HFFc6 (cell line): Measurements from ENCODE around the gene ZNF512B. TPM values are rescaled to one million over a fixed set of nuclear protein-coding genes. Genes with fewer than 3 reads are reported as not detected.

Source experiments
- DNase-seq: peaks from one replicate; pipeline ENCODE4 v3.0.0-alpha.2; 2018
- H3K27ac Mint-ChIP-seq: 2 replicates; pipeline ENCODE4 v1.8.0; 2020; ENCODE audit warnings: mild to moderate bottlenecking, mixed read lengths
- H3K27me3 Mint-ChIP-seq: 2 replicates; pipeline ENCODE4 v1.8.0; 2021; ENCODE audit warnings: mild to moderate bottlenecking, moderate library complexity, mixed read lengths; ENCODE audit not compliant: insufficient read depth
- H3K36me3 Mint-ChIP-seq: 2 replicates; pipeline ENCODE4 v1.8.0; 2021; ENCODE audit warnings: low read depth, mixed read lengths
- H3K4me1 Mint-ChIP-seq: 2 replicates; pipeline ENCODE4 v1.8.0; 2020; ENCODE audit warnings: low read depth, mixed read lengths
- H3K4me3 Mint-ChIP-seq: 2 replicates; pipeline ENCODE4 v1.8.0; 2020; ENCODE audit warnings: mild to moderate bottlenecking, moderate library complexity, mixed read lengths
- H3K9me3 Mint-ChIP-seq: 2 replicates; pipeline ENCODE4 v1.8.0; 2020; ENCODE audit warnings: mild to moderate bottlenecking, mixed read lengths
- CTCF ChIP-seq: fragments of 200-600 bp; sonication (generic); IDR thresholded peaks from 2 replicates; pipeline ENCODE4 v1.5.0; 2021; ENCODE audit warnings: antibody characterized with exemption, mild to moderate bottlenecking
- total RNA-seq, 6 experiments: library from RNA; stranded (reverse); fragmentation: NEBNext Ultra II Directional; extraction: Animal tissue kit (Norgen Biotek cat#: 25700); gene quantifications; 2 replicates in 1 of 6; 3 replicates in 5 of 6; pipeline ENCODE4 v1.2.3, GENCODE V29; 2021

The ZNF512B gene
- total RNA-seq, 6 experiments from 2014 or later, result 20.7 to 26.1 (median 21.4) TPM

GRCh38 chr20:63940472-63941266 lies 29.1 kb downstream of the ZNF512B start:
- Mint-ChIP-seq H3K4me1 (no peaks in the 10 kb centered on the region), H3K27ac (no peak overlapping the region), H3K9me3 (no peaks in the 10 kb centered on the region), H3K27me3 (peaks cover 4% of the 10 kb centered on the region), H3K4me3 (no peak overlapping the region), H3K36me3 (peaks cover 15% of the 10 kb centered on the region)
- DNase-seq, result no peak
- TF ChIP-seq CTCF, result no peak

GRCh38 chr20:63940071-63940471 lies 29.7 kb downstream of the ZNF512B start:
- H3K4me1 Mint-ChIP-seq, result no peaks in the 10 kb centered on the region
- H3K27ac Mint-ChIP-seq, result no peak overlapping the region
- DNase-seq, result no peak
- no peak for TF ChIP-seq CTCF
- peaks cover 4% of the 10 kb centered on the region for H3K27me3 Mint-ChIP-seq
- H3K36me3 Mint-ChIP-seq, result peaks cover 17% of the 10 kb centered on the region
- no peaks in the 10 kb centered on the region for H3K9me3 Mint-ChIP-seq
- no peak overlapping the region for H3K4me3 Mint-ChIP-seq

DNA sequence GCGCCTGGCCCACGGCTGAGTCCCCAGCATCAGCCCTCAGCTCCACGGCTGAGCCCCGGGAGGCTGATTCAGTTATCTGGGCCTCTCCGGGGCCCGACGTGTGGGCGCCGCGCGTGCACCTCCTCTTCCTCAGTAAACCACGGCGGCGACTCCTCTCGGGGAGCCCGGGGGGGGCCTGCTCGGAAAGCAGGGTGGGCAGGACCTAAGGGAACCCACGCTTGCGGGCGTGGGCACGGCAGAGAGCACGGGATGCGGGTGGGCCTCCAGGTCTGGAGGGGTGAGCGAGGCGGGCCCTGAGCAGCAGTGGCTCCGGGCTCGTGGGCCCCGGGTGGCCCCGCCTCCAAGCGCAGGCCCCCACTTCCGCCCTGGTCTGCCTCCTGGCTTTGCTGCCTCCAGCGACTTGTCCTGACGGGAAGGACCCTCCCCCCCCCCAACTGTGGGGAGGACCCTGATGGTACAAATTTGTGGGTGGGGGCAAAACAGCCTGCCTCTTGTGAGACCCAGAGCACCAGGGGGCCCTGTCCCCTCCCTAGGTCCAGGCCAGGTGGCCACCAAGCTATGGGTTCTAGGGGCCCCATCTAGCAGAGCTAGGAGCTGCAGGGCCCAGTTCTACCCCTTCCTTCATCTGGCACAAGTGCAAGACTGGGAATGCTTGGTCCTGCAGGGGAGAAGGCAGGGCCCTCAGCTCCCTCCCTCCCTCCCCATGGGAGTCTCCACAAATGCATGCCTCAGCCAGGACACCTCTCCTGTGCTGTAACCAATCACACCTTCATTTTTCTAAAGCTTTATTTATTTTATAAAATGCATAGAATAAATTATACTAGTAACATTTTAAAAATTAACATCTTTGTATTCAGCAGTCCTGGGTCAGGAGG lies 30.4 kb downstream of the ZNF512B start:
- H3K9me3 Mint-ChIP-seq, result no peaks in the 10 kb centered on the region
- H3K36me3 Mint-ChIP-seq, result peaks cover 24% of the 10 kb centered on the region
- no peaks in the 10 kb centered on the region for H3K4me1 Mint-ChIP-seq
- H3K27me3 Mint-ChIP-seq, result peaks cover 4% of the 10 kb centered on the region
- TF ChIP-seq CTCF, result no peak
- H3K4me3 Mint-ChIP-seq, result no peak overlapping the region
- no peak for DNase-seq
- no peak overlapping the region for H3K27ac Mint-ChIP-seq

- Mint-ChIP-seq H3K4me1 (no peaks in the 10 kb centered on the region), H3K36me3 (peaks cover 24% of the 10 kb centered on the region), H3K27ac (peak overlapping the region; percentile 14; the same call in 1 of the 2 replicates), H3K4me3 (no peak overlapping the region), H3K27me3 (no peaks in the 10 kb centered on the region), H3K9me3 (no peaks in the 10 kb centered on the region)
- DNase-seq, result no peak
- no peak for TF ChIP-seq CTCF
Measured at GRCh38 chr20:63937596-63937995, 32.1 kb downstream of the ZNF512B start.

- H3K9me3 Mint-ChIP-seq, result no peaks in the 10 kb centered on the region
- no peak overlapping the region for H3K27ac Mint-ChIP-seq
- no peak overlapping the region for H3K4me3 Mint-ChIP-seq
- H3K27me3 Mint-ChIP-seq, result peaks cover 2% of the 10 kb centered on the region
- DNase-seq, result no peak
- no peak for TF ChIP-seq CTCF
- H3K36me3 Mint-ChIP-seq, result peaks cover 40% of the 10 kb centered on the region
- H3K4me1 Mint-ChIP-seq, result no peaks in the 10 kb centered on the region
Measured at GRCh38 chr20:63935447-63935846, 34.3 kb downstream of the ZNF512B start.
